ENCODE results near the gene MKRN3.

The MKRN3 gene

DNA sequence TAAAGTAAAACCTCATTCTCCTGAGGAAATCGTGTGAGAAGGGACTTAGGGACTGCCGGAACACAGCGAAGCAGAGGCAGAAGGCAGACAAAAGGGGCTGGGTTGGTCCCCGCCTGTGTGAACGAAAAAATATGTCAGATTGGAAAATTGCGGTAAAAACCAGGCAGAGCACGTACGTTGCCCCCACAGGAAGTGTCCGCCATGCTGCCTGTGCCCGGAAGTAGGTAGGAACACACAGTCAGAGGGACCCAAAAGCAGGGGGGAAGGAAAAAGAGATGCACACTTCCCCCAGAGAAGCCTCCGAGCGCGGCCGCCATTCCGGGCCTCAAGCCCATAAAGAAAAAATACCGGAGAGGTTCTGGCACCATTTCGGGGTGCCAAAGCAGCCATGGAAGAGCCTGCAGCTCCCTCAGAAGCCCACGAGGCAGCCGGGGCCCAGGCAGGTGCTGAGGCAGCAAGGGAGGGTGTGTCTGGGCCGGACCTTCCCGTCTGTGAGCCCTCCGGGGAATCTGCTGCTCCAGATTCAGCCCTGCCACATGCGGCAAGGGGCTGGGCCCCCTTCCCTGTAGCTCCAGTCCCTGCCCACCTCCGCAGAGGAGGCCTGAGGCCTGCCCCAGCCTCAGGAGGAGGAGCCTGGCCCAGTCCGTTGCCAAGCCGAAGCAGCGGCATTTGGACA, at the start of gene MKRN3:
TSS of gene MKRN3 (plus strand) at position 280 of the 676 bp plus-strand sequence. CDS start at position 389, 109 bp downstream.
- DNase-seq = peak; percentile 47

DNA sequence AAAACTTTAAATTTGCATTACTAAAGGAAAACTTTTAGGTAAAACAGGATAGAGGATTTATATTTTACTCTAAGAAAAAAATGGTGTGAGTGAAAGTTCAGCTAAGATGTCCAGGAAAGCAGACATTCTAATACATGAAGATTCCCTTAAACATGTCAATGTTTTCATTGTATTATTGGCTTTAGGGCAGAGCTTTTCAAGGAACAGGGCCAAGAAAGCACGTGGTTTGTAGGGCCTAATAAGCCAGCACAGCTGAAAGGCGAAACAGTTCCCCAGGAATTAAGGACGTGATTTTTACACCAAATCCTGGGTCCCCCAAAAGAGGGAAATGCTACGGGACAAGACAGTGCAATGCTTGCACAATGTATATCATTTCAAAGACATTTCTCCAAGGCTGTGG, 48.6 kb upstream of the MKRN3 start:
- DNase-seq = no peak

DNA sequence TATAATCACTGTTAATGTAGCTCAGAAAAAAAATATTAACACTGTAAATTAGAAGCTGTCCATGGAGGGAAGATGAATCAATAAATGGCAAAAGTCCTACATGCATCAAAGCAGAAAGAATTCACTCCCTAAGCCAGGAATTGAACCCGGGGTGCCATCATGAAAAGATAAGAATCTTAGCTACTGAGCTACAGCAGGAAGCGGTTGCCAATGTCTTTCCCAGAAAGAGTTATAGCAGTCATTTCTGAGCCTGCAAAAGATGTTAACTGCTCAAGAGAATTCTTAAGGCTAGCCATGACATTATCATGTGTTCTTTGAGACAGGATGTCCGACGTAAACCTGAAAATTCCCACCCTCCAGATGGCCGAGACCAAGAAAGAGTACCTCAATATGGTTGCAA, 47.4 kb upstream of the MKRN3 start:
- DNase-seq = no peak

DNA sequence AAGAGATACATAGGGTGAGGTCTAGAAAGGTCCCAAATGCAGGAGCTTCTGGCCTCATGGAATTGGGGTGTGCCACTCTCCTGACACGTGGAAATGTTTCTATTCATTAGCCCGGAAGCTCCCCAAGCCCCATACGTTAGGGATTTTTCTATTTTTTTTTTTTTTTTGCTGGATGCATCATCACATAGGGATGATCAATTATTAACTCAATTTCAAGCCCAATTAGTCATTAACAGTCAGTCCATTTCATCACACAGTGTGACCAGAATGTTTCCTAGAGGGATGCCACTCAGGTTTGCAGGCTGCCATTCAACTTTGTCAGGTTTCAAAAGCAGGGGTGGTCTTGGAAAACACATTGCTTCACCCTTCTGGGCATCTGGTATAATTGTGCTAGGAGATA, 40.7 kb upstream of the MKRN3 start:
- no peak for DNase-seq

DNA sequence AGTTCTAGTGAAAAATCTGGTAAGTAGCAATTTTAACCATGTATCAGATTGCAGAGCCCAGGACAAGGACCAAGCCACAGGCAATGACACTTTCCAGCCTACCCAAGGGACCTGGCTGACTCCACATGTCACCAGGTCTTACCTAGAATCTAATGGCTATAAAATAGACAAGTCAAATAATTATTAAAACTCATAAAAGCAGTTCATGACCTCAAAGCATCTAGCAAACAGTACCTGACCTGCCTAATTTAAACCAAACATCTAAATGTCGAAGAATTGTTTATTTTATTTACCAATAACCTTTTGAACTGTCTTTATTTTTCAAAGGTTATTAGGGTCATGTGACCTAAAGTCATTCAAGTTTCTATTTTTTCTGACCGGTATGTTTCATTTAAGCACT, 35.6 kb upstream of the MKRN3 start:
- DNase-seq = no peak

DNA sequence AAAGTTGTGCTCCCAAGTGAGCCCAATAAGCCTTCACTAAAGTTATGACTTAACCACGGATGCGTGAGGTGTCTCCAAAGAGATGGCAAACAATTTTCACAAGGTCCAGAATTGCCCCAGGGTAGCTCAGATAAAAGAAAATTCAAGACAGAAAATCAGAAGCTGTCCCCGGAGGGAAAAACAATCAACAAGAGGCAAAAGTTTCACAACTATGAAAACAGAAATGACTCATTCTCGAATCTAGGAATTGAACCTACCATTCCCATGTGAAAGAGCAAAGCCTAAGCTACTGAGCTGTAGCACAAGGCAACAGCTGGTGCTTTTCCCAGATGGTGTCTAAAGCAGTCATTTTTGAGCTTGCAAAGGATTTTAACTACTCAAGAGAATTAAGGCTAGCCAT, 33.5 kb upstream of the MKRN3 start:
- no peak for DNase-seq

DNA sequence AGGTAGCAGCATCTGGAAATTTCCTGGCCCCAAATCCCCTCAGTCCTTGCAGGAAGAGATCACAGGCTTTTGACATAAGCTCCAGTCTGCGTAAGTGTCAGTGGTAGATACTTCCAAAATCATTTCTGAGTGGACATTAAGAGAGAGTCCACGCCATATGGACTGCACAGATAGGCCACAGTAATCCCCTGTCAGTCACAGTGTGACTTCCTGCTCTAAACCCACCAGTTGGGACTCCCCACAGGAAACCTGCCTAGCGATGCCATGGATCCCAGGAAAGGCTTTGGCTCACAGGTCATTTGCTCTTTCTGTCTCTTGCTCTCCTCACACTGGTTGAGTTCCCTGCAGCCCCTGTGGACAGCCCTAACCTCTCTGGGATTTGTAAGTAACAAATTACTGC, 28.8 kb upstream of the MKRN3 start:
- no peak for DNase-seq

DNA sequence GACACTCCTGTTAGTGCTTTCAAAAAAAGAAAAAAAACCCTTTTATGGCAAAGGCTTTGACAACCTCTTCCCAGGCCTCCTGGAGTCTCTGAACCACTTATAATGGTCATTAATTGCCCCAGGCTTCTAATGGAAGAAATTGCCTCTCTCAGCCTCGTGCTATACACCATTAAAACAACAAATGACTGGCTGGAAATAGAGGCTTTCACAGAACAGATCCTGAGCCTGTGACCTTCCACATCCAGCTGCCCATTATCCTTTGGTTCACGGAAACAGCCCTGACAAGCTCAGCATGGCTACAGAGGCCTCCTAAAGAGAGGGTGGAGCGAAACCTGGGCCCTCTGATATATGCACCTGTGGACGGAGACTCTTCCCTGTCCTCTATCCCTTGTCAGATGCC, 26.8 kb upstream of the MKRN3 start:
- DNase-seq = no peak

DNA sequence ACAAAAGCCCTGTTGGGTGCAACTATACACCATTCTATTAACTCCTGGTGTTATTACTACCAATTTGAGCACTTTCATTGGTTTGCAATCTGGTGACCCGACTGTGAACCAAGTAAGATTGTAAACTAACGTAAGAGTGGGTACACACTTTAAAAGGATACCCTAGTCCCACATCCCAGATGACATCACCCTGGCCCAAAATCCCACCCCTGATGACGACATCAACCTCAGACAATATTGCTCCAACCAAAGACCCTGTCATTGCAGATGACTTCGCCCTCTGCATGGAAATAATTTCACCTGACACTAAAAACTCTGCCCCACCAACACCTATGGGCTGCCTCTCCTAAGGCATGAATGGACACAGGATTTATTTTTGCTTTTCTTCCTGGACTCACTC, 25.6 kb upstream of the MKRN3 start:
- DNase-seq = no peak

DNA sequence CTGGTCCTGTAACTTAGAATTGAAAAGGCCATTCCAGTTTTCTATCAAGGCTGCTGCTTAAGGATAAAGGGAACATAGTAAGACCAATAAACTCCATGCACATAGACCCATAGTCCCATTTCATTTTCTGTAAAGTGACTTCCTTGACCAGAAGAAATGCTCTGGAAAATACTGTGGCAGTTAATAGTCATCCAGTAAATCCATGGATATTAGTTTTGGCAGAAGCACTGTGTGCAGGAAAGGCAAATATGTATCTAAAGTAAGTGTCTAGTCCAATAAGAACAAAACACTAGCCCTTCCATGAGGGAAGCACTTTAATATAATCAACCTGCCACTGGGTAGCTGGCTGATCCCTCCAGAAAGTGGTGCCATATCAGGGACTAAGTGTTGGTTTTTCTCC, 19.3 kb upstream of the MKRN3 start:
- no peak for DNase-seq

DNA sequence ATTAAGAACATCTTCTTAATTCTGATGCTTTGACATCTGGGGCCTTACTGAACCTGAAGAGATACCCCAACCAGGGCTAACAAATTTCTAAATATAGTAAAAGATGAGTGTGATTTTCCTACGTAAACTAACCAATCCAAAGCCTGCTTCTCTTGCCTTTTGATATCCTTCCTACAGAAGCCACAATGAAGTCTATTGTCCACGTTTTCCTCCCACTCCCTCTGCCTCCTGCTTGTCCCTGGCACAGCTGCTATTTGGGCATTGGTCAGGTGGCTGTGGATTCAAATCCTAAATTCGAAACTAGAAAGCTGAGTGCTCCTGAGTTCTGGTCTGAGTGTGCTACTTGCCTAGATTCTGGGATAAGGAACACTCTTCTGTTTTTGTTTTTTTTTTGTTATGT, 17.4 kb upstream of the MKRN3 start:
- DNase-seq = no peak

DNA sequence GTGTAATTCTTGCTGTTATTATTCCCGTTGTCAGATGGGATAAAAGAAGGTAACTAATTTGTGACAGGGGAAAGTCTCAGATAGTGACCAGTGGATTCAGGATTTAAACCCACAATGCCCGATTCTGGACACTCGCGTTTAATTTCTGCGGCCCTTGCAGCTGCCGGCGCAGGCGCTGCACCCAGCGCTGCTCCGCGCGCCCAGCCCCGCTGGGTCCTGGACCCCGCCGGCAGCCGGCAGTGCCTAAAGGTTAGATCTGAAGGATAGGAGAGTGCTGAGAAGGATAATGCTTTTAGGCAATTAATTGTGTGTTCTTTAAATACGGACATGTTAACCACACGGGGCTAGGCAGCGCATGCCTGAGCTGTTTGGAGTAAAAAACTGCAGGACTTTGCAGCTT, 3.6 kb upstream of the MKRN3 start:
- DNase-seq = no peak

DNA sequence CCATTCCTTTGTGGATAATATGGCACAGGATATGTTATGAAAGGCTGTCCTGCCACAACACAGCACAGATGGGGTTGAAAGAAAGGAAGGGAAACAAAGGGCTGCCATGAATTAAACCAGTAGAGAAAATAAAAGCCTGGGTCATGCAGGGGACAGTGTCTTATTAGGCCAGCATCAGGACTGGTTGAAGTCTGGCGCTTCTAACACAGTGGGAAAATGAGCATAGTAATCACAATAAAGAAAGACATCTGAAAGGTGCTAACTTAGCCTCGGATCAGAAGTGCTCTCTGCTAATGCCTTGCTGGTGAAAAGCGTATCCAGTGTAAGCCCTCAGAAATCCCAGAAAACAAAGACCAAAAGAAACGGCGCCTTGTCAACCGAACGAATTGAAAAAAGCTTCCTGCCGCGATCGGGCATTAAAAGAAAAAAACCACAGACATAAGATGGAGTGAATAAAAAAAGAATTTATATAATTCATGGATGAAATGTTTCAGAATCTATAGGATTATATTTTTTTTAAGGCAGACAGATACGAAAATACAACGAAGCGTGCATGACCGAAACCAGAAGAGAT, 566 bp upstream of the MKRN3 start:
- no peak for DNase-seq

DNA sequence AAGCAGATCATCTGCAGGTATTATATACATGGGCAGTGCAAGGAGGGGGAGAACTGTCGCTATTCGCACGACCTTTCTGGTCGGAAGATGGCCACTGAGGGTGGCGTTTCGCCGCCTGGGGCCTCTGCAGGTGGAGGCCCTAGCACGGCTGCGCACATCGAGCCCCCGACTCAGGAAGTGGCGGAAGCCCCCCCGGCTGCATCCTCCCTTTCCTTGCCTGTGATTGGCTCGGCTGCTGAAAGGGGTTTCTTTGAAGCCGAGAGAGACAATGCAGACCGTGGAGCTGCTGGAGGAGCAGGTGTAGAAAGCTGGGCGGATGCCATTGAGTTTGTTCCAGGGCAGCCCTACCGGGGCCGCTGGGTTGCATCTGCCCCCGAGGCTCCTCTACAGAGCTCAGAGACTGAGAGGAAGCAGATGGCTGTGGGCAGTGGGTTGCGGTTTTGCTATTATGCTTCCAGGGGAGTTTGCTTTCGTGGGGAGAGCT, 639 bp downstream of the MKRN3 start:
- peak; percentile 32 for DNase-seq

DNA sequence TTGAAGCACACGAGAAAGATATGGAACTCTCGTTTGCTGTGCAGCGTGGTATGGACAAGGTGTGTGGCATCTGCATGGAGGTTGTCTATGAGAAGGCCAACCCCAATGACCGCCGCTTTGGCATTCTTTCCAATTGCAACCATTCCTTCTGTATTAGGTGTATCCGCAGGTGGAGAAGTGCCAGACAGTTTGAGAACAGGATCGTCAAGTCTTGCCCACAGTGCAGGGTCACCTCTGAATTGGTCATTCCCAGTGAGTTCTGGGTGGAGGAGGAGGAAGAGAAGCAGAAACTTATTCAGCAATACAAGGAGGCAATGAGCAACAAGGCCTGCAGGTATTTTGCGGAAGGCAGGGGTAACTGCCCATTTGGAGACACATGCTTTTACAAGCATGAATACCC, 1.2 kb downstream of the MKRN3 start:
- DNase-seq = no peak

DNA sequence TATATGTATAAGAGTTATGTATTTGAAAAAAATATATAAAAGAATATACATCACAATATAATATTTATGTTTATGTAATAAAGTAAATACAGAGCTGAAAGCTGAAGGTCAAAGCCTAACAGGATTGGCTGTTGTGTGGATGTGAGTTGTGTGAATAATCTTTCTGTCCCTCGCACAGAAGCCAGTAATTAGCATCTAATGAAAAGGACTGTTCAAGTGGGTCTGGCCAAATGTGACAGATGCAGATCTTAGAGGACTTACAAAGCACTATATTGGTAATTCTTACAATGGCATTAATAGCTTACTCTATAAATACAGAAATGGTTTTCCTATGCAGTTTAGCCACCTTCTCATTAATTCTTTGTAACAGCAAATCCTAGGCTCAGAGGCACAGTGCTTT, 2.4 kb downstream of the MKRN3 start:
- no peak for DNase-seq

DNA sequence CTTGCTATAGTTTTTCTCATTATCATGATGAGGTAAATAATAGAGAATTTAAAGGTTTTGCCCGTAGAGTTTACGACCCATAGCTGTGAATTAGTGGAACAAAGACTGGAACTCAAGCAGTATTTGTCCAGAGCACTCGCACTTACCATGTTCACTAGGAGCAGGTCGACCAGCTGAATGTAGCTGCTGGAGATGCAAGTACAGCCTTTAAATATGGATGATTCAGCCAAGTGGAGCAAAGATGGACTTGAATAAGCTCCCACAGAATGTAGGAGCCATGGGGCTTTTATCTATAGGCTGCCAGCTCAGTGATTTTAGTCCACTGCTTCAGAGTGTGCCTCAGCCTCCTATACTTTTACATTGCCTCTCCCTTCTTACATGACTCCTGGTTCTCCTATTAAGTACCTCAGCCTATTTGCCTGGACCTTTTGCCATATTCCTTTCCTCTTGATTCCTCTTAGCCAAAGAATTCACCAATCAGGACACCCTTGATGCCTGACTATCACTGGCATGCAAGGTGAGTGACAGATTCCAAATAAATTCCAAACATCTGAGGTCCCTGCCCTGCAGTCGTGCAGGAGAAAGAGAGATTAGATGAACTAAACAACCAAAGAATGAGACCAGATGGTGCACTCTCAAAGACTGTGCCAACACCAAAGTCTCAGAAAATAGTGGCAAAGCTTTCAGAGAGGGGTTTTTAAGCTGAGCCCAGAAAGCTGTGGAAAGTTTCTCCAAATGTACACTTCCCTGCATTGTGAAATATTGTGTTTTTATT, 3.9 kb downstream of the MKRN3 start:
- no peak for DNase-seq

DNA sequence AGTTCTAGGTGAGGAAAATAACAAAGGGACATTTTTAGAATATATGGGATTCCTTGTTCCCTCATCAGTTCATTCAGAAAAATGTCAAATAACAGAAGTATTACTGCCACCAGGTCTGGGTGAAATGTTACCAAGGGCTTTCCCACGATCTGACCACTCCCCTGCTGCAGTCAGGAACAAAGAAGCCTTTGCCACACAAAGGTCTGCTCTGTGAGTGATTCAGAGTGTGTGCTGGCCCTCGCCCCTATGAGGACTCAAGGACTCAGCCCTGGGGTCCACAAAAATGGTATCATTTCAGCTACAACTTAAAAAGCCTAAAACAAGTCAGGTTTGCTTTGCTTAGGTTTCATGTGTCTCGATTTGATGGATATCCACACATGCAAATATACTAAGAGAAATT, 5.0 kb downstream of the MKRN3 start:
- no peak for DNase-seq

DNA sequence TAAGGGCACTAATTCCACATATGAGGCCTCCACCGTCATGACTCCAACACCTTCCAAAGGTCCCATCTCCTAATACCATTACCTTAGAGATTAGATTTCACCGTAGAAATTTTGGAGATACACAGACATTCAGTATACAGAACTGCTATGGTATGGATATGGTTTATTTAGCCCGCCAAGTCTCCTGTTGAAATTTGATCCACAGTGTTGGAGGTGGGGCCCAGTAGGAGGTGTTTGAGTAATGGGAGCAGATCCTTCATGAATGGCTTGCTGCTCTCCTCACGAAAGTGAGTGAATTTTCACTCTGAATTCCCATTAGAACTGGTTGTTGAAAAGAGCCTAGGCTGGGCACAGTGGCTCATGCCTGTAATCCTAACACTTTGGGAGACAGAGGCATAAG, 7.4 kb downstream of the MKRN3 start:
- DNase-seq = no peak

DNA sequence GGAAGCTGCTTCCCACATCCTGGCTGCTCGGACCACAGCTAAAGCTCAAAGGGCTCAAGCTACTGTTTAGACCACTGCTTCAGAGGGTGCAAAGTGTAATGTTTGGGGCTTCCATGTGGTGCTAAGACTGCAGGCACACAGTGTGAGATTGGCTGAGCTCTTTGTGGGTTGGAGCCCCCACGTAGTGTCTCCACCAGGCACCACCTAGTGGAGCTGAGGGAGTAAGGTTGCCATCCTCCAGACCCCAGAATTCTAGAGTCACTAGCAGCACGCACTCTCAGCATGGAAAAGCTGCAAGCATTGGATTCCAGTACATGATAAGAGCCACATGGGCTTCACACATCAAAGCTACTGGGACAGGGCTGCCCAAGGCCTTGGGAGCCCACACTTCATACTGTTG, 9.3 kb downstream of the MKRN3 start:
- DNase-seq = no peak

DNA sequence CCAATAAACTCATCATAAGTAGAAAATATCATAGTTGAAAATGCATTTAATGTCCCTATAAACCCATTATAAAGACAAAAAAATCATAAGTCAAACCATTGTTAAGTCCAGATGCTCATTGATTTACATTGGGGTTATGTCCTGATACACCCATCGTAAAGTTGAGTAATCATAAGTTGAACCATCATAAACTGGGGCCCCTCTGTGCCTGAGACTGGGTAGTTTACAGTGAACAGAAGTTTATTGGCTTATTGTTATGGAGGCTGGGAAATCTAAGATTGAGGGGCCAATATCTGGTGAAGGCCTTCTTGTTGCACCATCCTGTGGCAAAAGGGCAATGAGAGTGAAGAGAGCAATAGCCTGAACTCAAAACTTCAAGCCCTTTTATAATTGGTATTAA, 10.6 kb downstream of the MKRN3 start:
- DNase-seq = no peak

DNA sequence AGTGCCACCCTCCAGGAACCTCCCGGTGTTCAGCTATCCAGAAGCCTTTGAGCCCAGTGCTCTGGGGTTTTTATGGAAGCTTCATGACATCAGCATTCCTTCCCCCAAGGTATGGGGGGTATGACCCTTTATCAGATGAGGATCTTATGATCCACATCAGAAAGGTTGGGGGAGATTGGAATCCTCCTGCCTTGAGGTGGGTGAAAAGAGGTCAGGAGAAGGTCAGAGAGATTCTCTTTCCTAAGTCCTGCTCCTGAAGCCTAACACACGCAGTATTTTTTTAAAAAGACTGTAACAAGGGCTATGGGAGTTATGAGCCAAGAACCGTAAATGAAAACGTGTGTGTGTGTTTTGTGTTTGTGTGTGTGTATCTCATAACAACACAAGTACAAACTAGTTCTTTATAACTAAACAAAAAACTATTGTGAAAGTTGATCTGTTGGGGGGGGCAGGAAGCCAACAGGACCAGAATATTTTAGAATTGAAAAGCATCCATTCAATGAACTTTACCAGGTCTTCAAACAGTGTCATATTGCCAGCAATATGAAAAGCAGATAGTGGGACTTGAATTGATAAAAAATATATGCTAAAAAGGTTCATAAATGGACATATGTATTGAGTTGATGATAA, 13.2 kb downstream of the MKRN3 start:
- DNase-seq = no peak

DNA sequence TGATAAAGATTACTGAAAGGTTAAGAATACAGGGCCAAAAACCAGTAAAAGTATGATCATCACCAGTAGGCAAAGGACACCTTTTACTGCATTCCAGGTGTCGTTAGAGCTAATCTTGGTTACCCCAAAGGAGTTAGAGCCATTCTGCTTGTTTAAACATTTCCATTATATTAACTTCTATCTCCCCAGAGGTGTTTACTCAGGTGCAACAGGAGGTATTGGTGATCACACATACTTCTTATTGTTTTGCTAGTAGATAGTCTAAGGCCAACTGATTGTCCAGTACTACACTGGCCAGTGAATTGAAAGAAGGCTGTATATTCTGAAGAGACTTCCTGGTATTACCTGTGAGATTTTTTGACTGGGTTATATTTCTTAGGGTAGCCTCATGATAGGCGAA, 22.8 kb downstream of the MKRN3 start:
- no peak for DNase-seq

DNA sequence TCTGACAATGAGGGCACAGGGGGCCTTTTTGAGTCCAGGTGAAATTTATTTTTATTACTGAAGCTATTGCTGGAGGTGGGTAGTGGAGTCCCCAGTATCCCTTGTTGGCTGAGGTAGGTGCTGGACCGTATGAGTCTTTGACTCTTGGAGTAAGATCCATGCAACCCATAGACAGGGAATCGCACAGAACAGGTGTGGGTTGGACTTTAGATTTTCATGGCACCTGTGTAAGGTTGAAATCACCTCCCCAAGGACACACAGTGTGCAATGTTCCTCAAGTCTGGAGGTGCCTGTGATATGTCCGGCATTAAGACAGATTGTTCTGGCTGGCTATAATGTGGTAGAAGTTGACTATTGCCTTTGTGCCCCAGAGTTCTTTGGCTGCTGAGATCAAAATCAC, 23.5 kb downstream of the MKRN3 start:
- DNase-seq = no peak

Data from activated CD4-positive, alpha-beta T cell treated with anti-CD3 and anti-CD28 coated beads for 48 hours (primary cell).